H1 (cell line): ENCODE data around the gene RCE1. TPM values are rescaled to one million over a fixed set of nuclear protein-coding genes. Genes with fewer than 3 reads are reported as not detected.
A peak's percentile ranks its signal among the peaks of the same experiment; 100 is the strongest.

Source experiments
- CTCF ChIA-PET: fragments of 300-600 bp; sonication (Branson Sonifier 250); formaldehyde crosslinking; loops from one replicate; lab custom pipeline; 2021; ENCODE audit not compliant: partially characterized antibody; lab: Charles Lee
- POLR2A ChIA-PET: fragments of 300-600 bp; sonication (Branson Sonifier 250); formaldehyde crosslinking; loops from one replicate; lab custom pipeline; 2021; ENCODE audit warnings: inconsistent platforms; ENCODE audit not compliant: partially characterized antibody; lab: Charles Lee
- DNase-seq, 2 experiments: peaks; one replicate each; pipeline versions ENCODE4 v3.0.0 to v3.0.0-alpha.2; 2010 to 2022; ENCODE audit warnings: low spot score in 2 of 2, low read depth in 1 of 2, mixed read lengths in 1 of 2
- FAIRE-seq: peaks from 2 replicates; lab custom pipeline; 2011; peaks lifted over from hg19 to GRCh38; lab: Jason Lieb, UNC
- H2AFZ ChIP-seq: 2 replicates; pipeline ENCODE4 v1.8.1; 2012; ENCODE audit warnings: low read length, inconsistent platforms
- H2AK5ac ChIP-seq: 2 replicates; pipeline ENCODE4 v1.6.1; 2013; ENCODE audit warnings: low read depth, low read length
- H2BK120ac ChIP-seq: replicated peaks from 2 replicates; pipeline ENCODE3; 2013; ENCODE audit warnings: low read depth, low read length, inconsistent platforms
- H2BK12ac ChIP-seq: 2 replicates; pipeline ENCODE4 v1.6.1; 2013; ENCODE audit warnings: low read depth, low read length
- H2BK15ac ChIP-seq: 2 replicates; pipeline ENCODE4 v1.6.1; 2013; ENCODE audit warnings: low read length
- H2BK20ac ChIP-seq: 2 replicates; pipeline ENCODE4 v1.6.1; 2013; ENCODE audit warnings: low read length
- H2BK5ac ChIP-seq: 2 replicates; pipeline ENCODE4 v1.6.1; 2013; ENCODE audit warnings: low read depth, low read length
- H3K14ac ChIP-seq: 2 replicates; pipeline ENCODE4 v1.6.1; 2013; ENCODE audit warnings: inconsistent platforms; ENCODE audit not compliant: insufficient read length
- H3K18ac ChIP-seq: 2 replicates; pipeline ENCODE4 v1.6.1; 2013; ENCODE audit warnings: low read length; ENCODE audit errors: extremely low read depth
- H3K23ac ChIP-seq: 2 replicates; pipeline ENCODE4 v1.6.1; 2013; ENCODE audit warnings: inconsistent platforms; ENCODE audit not compliant: insufficient read length
- H3K23me2 ChIP-seq: 2 replicates; pipeline ENCODE4 v1.6.1; 2013; ENCODE audit warnings: low read depth, low read length
- H3K27ac ChIP-seq: 2 replicates; pipeline ENCODE4 v1.6.1; 2011; ENCODE audit warnings: low read depth, low read length, inconsistent platforms
- H3K27me3 ChIP-seq, 4 experiments: replicated peaks in 1 of 4; 1 replicate in 1 of 4; 2 replicates in 3 of 4; pipeline versions ENCODE4 v1.6.1 to v1.8.1; 2011 to 2013; ENCODE audit warnings: low read length in 3 of 4, mild to moderate bottlenecking in 3 of 4, inconsistent platforms in 2 of 4, mixed read lengths in 2 of 4, moderate library complexity in 1 of 4; ENCODE audit not compliant: control insufficient read depth in 3 of 4, insufficient read depth in 3 of 4; ENCODE audit errors: extremely low read depth in 1 of 4
- H3K36me3 ChIP-seq, 4 experiments: 2 replicates each; pipeline versions ENCODE4 v1.6.1 to v1.8.1; 2011 to 2013; ENCODE audit warnings: mild to moderate bottlenecking in 4 of 4, low read length in 3 of 4, moderate library complexity in 2 of 4, control low read depth in 1 of 4, inconsistent platforms in 1 of 4; ENCODE audit not compliant: insufficient read depth in 4 of 4, control insufficient read depth in 2 of 4
- H3K4ac ChIP-seq: replicated peaks from 2 replicates; pipeline ENCODE3; 2013; ENCODE audit warnings: low read length, low read depth, mixed read lengths, inconsistent platforms; ENCODE audit not compliant: insufficient read length
- H3K4me1 ChIP-seq, 4 experiments: replicated peaks in 1 of 4; 1 replicate in 1 of 4; 2 replicates in 3 of 4; pipeline versions ENCODE4 v1.6.1 to v1.8.1; 2011 to 2013; ENCODE audit warnings: low read length in 3 of 4, inconsistent platforms in 2 of 4, mixed read lengths in 1 of 4; ENCODE audit not compliant: insufficient read depth in 4 of 4, control insufficient read depth in 3 of 4
- H3K4me2 ChIP-seq, 2 experiments: 2 replicates each; pipeline versions ENCODE4 v1.6.1 to v1.8.1; 2011 to 2013; ENCODE audit warnings: low read depth in 2 of 2, low read length in 2 of 2, control low read depth in 1 of 2, inconsistent platforms in 1 of 2, mild to moderate bottlenecking in 1 of 2; ENCODE audit not compliant: insufficient read depth in 1 of 2
- H3K4me3 ChIP-seq, 4 experiments: fragments of 200-600, 300-600 bp in 1 of 4; sonication (generic), shearing (Covaris generic), sonication (Bioruptor Twin) in 1 of 4; 2 replicates each; pipeline versions ENCODE4 v1.5.1 to v1.8.1; 2011 to 2016; ENCODE audit warnings: low read length in 4 of 4, low read depth in 3 of 4, control low read depth in 2 of 4, inconsistent platforms in 2 of 4, mild to moderate bottlenecking in 2 of 4, mixed read lengths in 1 of 4, moderate library complexity in 1 of 4; ENCODE audit not compliant: insufficient read depth in 2 of 4; ENCODE audit errors: extremely low read depth in 1 of 4
- H3K56ac ChIP-seq: replicated peaks from 2 replicates; pipeline ENCODE3; 2013; ENCODE audit warnings: low read depth, mild to moderate bottlenecking, mixed read lengths, low read length, inconsistent platforms; ENCODE audit not compliant: insufficient read length
- H3K79me1 ChIP-seq: 2 replicates; pipeline ENCODE4 v1.6.1; 2013; ENCODE audit warnings: low read depth, low read length, control low read depth
- H3K79me2 ChIP-seq, 2 experiments: 2 replicates each; pipeline versions ENCODE4 v1.6.1 to v1.8.1; 2012 to 2013; ENCODE audit warnings: low read length in 2 of 2, mild to moderate bottlenecking in 2 of 2, inconsistent platforms in 1 of 2; ENCODE audit not compliant: insufficient read depth in 2 of 2, control insufficient read depth in 1 of 2
- H3K9ac ChIP-seq, 4 experiments: replicated peaks in 1 of 4; 1 replicate in 1 of 4; 2 replicates in 3 of 4; pipeline versions ENCODE4 v1.6.1 to v1.8.1; 2011 to 2013; ENCODE audit warnings: low read depth in 3 of 4, low read length in 3 of 4, control low read depth in 2 of 4, mild to moderate bottlenecking in 2 of 4, moderate library complexity in 2 of 4, inconsistent platforms in 1 of 4; ENCODE audit errors: extremely low read depth in 1 of 4
- H3K9me3 ChIP-seq, 2 experiments: 2 replicates each; pipeline versions ENCODE4 v1.6.1 to v1.8.1; 2012 to 2013; ENCODE audit warnings: mild to moderate bottlenecking in 2 of 2, moderate library complexity in 2 of 2, control low read depth in 1 of 2, inconsistent platforms in 1 of 2, low read depth in 1 of 2, low read length in 1 of 2, mixed read lengths in 1 of 2; ENCODE audit not compliant: insufficient read depth in 2 of 2
- H4K20me1 ChIP-seq, 2 experiments: replicated peaks in 1 of 2; 2 replicates each; pipeline versions ENCODE3 to v1.8.1; 2011 to 2013; ENCODE audit warnings: inconsistent platforms in 2 of 2, low read length in 2 of 2, mild to moderate bottlenecking in 1 of 2; ENCODE audit not compliant: insufficient read depth in 2 of 2, control insufficient read depth in 1 of 2
- H4K5ac ChIP-seq: 2 replicates; pipeline ENCODE4 v1.6.1; 2013; ENCODE audit warnings: low read length, low read depth, mixed read lengths, inconsistent platforms; ENCODE audit not compliant: insufficient read length
- H4K8ac ChIP-seq: 2 replicates; pipeline ENCODE4 v1.8.0; 2013; ENCODE audit warnings: mild to moderate bottlenecking, moderate library complexity, low read length, inconsistent platforms; ENCODE audit not compliant: insufficient read depth; ENCODE audit errors: extremely low read depth
- H4K91ac ChIP-seq: replicated peaks from 2 replicates; pipeline ENCODE3; 2013; ENCODE audit warnings: low read length, mixed read lengths, inconsistent platforms; ENCODE audit not compliant: insufficient read length
- CTCF ChIP-seq, 3 experiments: IDR thresholded peaks; 1 replicate in 2 of 3; 2 replicates in 1 of 3; pipeline versions ENCODE4 v1.5.1 to v1.6.1; 2011; ENCODE audit warnings: low read length in 3 of 3, mild to moderate bottlenecking in 3 of 3, inconsistent platforms in 2 of 3, low read depth in 1 of 3, moderate library complexity in 1 of 3; ENCODE audit not compliant: insufficient read depth in 1 of 3; ENCODE audit errors: control extremely low read depth in 1 of 3
- GTF2F1 ChIP-seq: IDR thresholded peaks from 2 replicates; pipeline ENCODE4 v1.6.1; 2012; ENCODE audit warnings: low read depth, low read length, improper control_type of control experiment, borderline replicate concordance
- POU5F1 ChIP-seq: IDR thresholded peaks from 2 replicates; pipeline ENCODE4 v1.6.1; 2011; ENCODE audit warnings: low read depth, mild to moderate bottlenecking, low read length, moderate library complexity
- RXRA ChIP-seq: IDR thresholded peaks from 2 replicates; pipeline ENCODE4 v1.6.1; 2011; ENCODE audit warnings: low read depth, mild to moderate bottlenecking, low read length, moderate library complexity; ENCODE audit not compliant: insufficient read depth
- SP2 ChIP-seq: IDR thresholded peaks from 2 replicates; pipeline ENCODE4 v1.6.1; 2012; ENCODE audit warnings: mild to moderate bottlenecking, low read length, inconsistent platforms
- SUZ12 ChIP-seq: fragments of 200-600 bp; sonication (generic); IDR thresholded peaks from 2 replicates; pipeline ENCODE4 v1.6.1; 2012; ENCODE audit warnings: mild to moderate bottlenecking, inconsistent platforms, low read length, moderate library complexity, mixed read lengths
- WGBS, 2 experiments: shearing (Covaris generic) in 1 of 2; methylation state at CpG; one replicate each; pipeline versions ENCODE4 v1.1.6 to v1.1.7; 2013 to 2015; ENCODE audit warnings: low lambda C conversion rate in 2 of 2, mixed read lengths in 2 of 2, inconsistent platforms in 1 of 2, low coverage in 1 of 2, missing lambda C conversion rate in 1 of 2; ENCODE audit not compliant: insufficient replicate concordance in 2 of 2, insufficient coverage in 1 of 2, insufficient read length in 1 of 2; ENCODE audit errors: extremely low coverage in 1 of 2, missing lambda C conversion rate in 1 of 2; 5-methylcytosine and 5-hydroxymethylcytosine counted together
- polyA plus RNA-seq, 7 experiments: library from polyadenylated mRNA; depleted of rRNA in 3 of 7; stranded (reverse) in 5 of 7; unstranded in 2 of 7; fragments of >200 nt in 5 of 7; fragments of 200-250 nt in 2 of 7; gene quantifications; 1 replicate in 5 of 7; 2 replicates in 1 of 7; 4 replicates in 1 of 7; pipeline versions ENCODE4 v1.2.1 to v1.2.3, GENCODE V29; 2011 to 2013; ENCODE audit warnings: missing spikeins in 2 of 7, mixed read lengths in 2 of 7
- total RNA-seq: library from RNA; stranded (reverse); fragmentation: NEBNext Ultra II Directional; extraction: Animal tissue kit (Norgen Biotek cat#: 25700); gene quantifications from 2 replicates; pipeline ENCODE4 v1.2.1, GENCODE V29; 2021
- TF ChIP-seq, protein P1 (sequence below): IDR thresholded peaks from 2 replicates; pipeline ENCODE4 v1.6.1; 2012; ENCODE audit warnings: inconsistent platforms
- TF ChIP-seq, protein P2 (sequence below): IDR thresholded peaks from 2 replicates; pipeline ENCODE4 v1.6.1; 2012; ENCODE audit warnings: low read length, inconsistent platforms

The RCE1 gene
- total and polyA plus RNA-seq, 2 of the 8 experiments (the other 6 are each of a cell fraction or from before 2014, with no cell fraction given) = 35.8 to 84.8 TPM

GRCh38 chr11:66854231-66854661 lies 11.0 kb downstream of the RCE1 start:
- no peak overlapping the region for H3K23ac ChIP-seq
- no peak overlapping the region for H2BK5ac ChIP-seq
- H3K4me3 ChIP-seq = no peak overlapping the region
- H3K27me3 ChIP-seq = no peaks in the 10 kb centered on the region
- peaks cover 1 to 4% of the 10 kb centered on the region in 2 experiments for H4K20me1 ChIP-seq
- FAIRE-seq = no peak
- 0 out of 2 replicates have a peak overlapping the region, but pooled peaks have one; percentile 57 for H4K8ac ChIP-seq
- H3K79me2 ChIP-seq = no peaks in the 10 kb centered on the region
- H3K14ac ChIP-seq = no peak overlapping the region
- H2BK12ac ChIP-seq = 0 out of 2 replicates have a peak overlapping the region, but pooled peaks have one; percentile 9
- no peak overlapping the region for H4K91ac ChIP-seq
- 90% methylated on average over 12 of the region's 12 CpGs; no CpG with 5 or more reads in 1 of the 2 experiments for WGBS, 2 experiments
- H3K4me2 ChIP-seq = no peak overlapping the region
- no peak overlapping the region for H3K4ac ChIP-seq
- CTCF ChIA-PET = interaction anchor here (0.8 to 6.3 kb wide), 9 partner anchors 11 to 122 kb away, joined by 3 to 72 read pairs (median 3); partner anchors contain the start of genes C11orf86 and RCE1
- H3K9me3 ChIP-seq = no peaks in the 10 kb centered on the region
- peaks cover 5 to 20% (median 9%) of the 10 kb centered on the region in 4 experiments for H3K4me1 ChIP-seq
- H2BK20ac ChIP-seq = no peak overlapping the region
- H3K36me3 ChIP-seq = peaks cover 0 to 13% (median under 1%) of the 10 kb centered on the region in 4 experiments; a peak in 3 of 8 replicates
- H2BK120ac ChIP-seq = no peak overlapping the region
- H4K5ac ChIP-seq = no peak overlapping the region
- no peak overlapping the region for H2AFZ ChIP-seq
- DNase-seq = no peak
- no peak overlapping the region for H3K18ac ChIP-seq
- no peak overlapping the region for H3K27ac ChIP-seq
- POLR2A ChIA-PET = interaction anchor here (1.3 to 5.4 kb wide), 4 partner anchors 10 to 27 kb away, joined by 3 to 53 read pairs (median 7); partner anchors contain the start of gene RCE1
- H3K79me1 ChIP-seq = no peaks in the 10 kb centered on the region
- H3K23me2 ChIP-seq = peaks cover 8% of the 10 kb centered on the region
- 0 out of 2 replicates have a peak overlapping the region, but pooled peaks have one; percentile 17 for H2AK5ac ChIP-seq
- no peak overlapping the region for H3K56ac ChIP-seq
- H2BK15ac ChIP-seq = peak overlapping the region; percentile 88; the same call in 1 of the 2 replicates
- no peak overlapping the region for H3K9ac ChIP-seq
- TF ChIP-seq POU5F1 (no peak), RXRA (no peak), CTCF (IDR thresholded peaks at IDR 0.05; ENCODE audit: control extremely low read depth in 1 of 3, insufficient read depth in 1 of 3, low read depth in 1 of 3, low read length in 3 of 3) (no peak), GTF2F1 (no peak), SP2 (no peak), SUZ12 (no peak)
- TF ChIP-seq, protein P1, sequence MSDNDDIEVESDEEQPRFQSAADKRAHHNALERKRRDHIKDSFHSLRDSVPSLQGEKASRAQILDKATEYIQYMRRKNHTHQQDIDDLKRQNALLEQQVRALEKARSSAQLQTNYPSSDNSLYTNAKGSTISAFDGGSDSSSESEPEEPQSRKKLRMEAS = no peak
- TF ChIP-seq, protein P2, sequence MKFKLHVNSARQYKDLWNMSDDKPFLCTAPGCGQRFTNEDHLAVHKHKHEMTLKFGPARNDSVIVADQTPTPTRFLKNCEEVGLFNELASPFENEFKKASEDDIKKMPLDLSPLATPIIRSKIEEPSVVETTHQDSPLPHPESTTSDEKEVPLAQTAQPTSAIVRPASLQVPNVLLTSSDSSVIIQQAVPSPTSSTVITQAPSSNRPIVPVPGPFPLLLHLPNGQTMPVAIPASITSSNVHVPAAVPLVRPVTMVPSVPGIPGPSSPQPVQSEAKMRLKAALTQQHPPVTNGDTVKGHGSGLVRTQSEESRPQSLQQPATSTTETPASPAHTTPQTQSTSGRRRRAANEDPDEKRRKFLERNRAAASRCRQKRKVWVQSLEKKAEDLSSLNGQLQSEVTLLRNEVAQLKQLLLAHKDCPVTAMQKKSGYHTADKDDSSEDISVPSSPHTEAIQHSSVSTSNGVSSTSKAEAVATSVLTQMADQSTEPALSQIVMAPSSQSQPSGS = no peak
